HepG2 (cell line): ENCODE measurements around the gene DISP2. TPM values are rescaled to one million over a fixed set of nuclear protein-coding genes. Genes with fewer than 3 reads are reported as not detected.

Source experiments
- ASH2L ChIP-seq: fragments of 300-600, 200-600 bp; sonication (generic); IDR thresholded peaks from 2 replicates; pipeline ENCODE4 v1.7.0; 2017; ENCODE audit warnings: low read depth, mild to moderate bottlenecking, moderate library complexity, mixed read lengths, low read length; ENCODE audit not compliant: insufficient read length
- BATF2 ChIP-seq: sonication (generic); formaldehyde crosslinking; IDR thresholded peaks from 2 replicates; pipeline ENCODE4 v1.8.0; 2022; ENCODE audit warnings: mild to moderate bottlenecking, missing genetic modification reagents, moderate library complexity
- CBX2 ChIP-seq, 2 experiments: fragments of 200-600 bp in 1 of 2; sonication (generic); formaldehyde crosslinking in 1 of 2; IDR thresholded peaks; 2 replicates each; pipeline versions ENCODE4 v1.7.0 to v1.8.1; 2018 to 2022; ENCODE audit warnings: low read depth in 2 of 2, low read length in 1 of 2, mild to moderate bottlenecking in 1 of 2, missing genetic modification reagents in 1 of 2
- ERF ChIP-seq: IDR thresholded peaks from 2 replicates; pipeline ENCODE4 v1.6.1; 2018; ENCODE audit warnings: missing biosample characterization, missing genetic modification reagents
- ETV5 ChIP-seq: IDR thresholded peaks from 2 replicates; pipeline ENCODE4 v1.6.1; 2018; ENCODE audit warnings: missing biosample characterization, missing genetic modification reagents, inconsistent platforms, borderline replicate concordance
- GATAD1 ChIP-seq: IDR thresholded peaks from 2 replicates; pipeline ENCODE4 v1.6.1; 2016; ENCODE audit warnings: missing genetic modification reagents, missing compliant biosample characterization
- KLF12 ChIP-seq: sonication (generic); formaldehyde crosslinking; IDR thresholded peaks from 2 replicates; pipeline ENCODE4 v1.4.0; 2020; ENCODE audit warnings: missing genetic modification reagents, borderline replicate concordance
- MED13 ChIP-seq: sonication (generic); formaldehyde crosslinking; IDR thresholded peaks from 2 replicates; pipeline ENCODE4 v1.5.0; 2020; ENCODE audit warnings: missing genetic modification reagents
- NFKBIZ ChIP-seq: IDR thresholded peaks from 2 replicates; pipeline ENCODE4 v1.6.1; 2018; ENCODE audit warnings: missing genetic modification reagents, missing compliant biosample characterization
- PAX8 ChIP-seq: sonication (generic); formaldehyde crosslinking; IDR thresholded peaks from 2 replicates; pipeline ENCODE4 v1.8.0; 2022; ENCODE audit warnings: mild to moderate bottlenecking, missing genetic modification reagents, borderline replicate concordance
- PCBP2 ChIP-seq: fragments of 200-400 bp; formaldehyde crosslinking; optimal IDR thresholded peaks from 2 replicates; pipeline ENCODE3; 2018; ENCODE audit warnings: low read length, low read depth; ENCODE audit not compliant: poor library complexity, severe bottlenecking
- POLR2A ChIP-seq, 2 experiments: IDR thresholded peaks; 2 replicates each; pipeline ENCODE4 v1.6.1; 2011; ENCODE audit warnings: low read depth in 2 of 2, low read length in 2 of 2, mild to moderate bottlenecking in 1 of 2, moderate library complexity in 1 of 2; ENCODE audit not compliant: insufficient read depth in 1 of 2
- RBAK ChIP-seq: sonication (generic); formaldehyde crosslinking; IDR thresholded peaks from 2 replicates; pipeline ENCODE4 v1.5.1; 2020; ENCODE audit warnings: mild to moderate bottlenecking, missing genetic modification reagents
- RFX3 ChIP-seq: IDR thresholded peaks from 2 replicates; pipeline ENCODE4 v1.6.1; 2016; ENCODE audit warnings: missing biosample characterization, missing genetic modification reagents
- SIN3B ChIP-seq: fragments of 150-350 bp; IDR thresholded peaks from 2 replicates; pipeline ENCODE4 v1.6.1; 2014; ENCODE audit warnings: low read length
- SMAD9 ChIP-seq: sonication (generic); formaldehyde crosslinking; IDR thresholded peaks from 2 replicates; pipeline ENCODE4 v1.5.1; 2020; ENCODE audit warnings: mild to moderate bottlenecking, missing genetic modification reagents
- TBP ChIP-seq: sonication (generic); formaldehyde crosslinking; IDR thresholded peaks from 2 replicates; pipeline ENCODE4 v1.5.0; 2020; ENCODE audit warnings: missing genetic modification reagents
- U2AF2 ChIP-seq: fragments of 200-400 bp; formaldehyde crosslinking; IDR thresholded peaks from 2 replicates; pipeline ENCODE4 v1.6.1; 2017; ENCODE audit warnings: low read depth, mild to moderate bottlenecking, low read length
- XBP1 ChIP-seq: sonication (generic); formaldehyde crosslinking; IDR thresholded peaks from 2 replicates; pipeline ENCODE4 v1.5.0; 2020; ENCODE audit warnings: missing genetic modification reagents
- ZNF263 ChIP-seq: sonication (generic); formaldehyde crosslinking; IDR thresholded peaks from 2 replicates; pipeline ENCODE4 v1.4.0; 2020; ENCODE audit warnings: missing genetic modification reagents
- ZNF33B ChIP-seq: sonication (generic); formaldehyde crosslinking; IDR thresholded peaks from 2 replicates; pipeline ENCODE4 v1.5.1; 2020; ENCODE audit warnings: mild to moderate bottlenecking, missing genetic modification reagents
- ZNF382 ChIP-seq: sonication (generic); formaldehyde crosslinking; IDR thresholded peaks from 2 replicates; pipeline ENCODE4 v1.5.0; 2020; ENCODE audit warnings: missing genetic modification reagents, mild to moderate bottlenecking, borderline replicate concordance
- ZNF501 ChIP-seq: sonication (generic); formaldehyde crosslinking; IDR thresholded peaks from 2 replicates; pipeline ENCODE4 v1.5.1; 2020; ENCODE audit warnings: mild to moderate bottlenecking, moderate library complexity, missing genetic modification reagents
- ZNF530 ChIP-seq: sonication (generic); formaldehyde crosslinking; IDR thresholded peaks from 2 replicates; pipeline ENCODE4 v1.5.0; 2020; ENCODE audit warnings: low read depth, mild to moderate bottlenecking, missing genetic modification reagents
- ZNF589 ChIP-seq: sonication (generic); formaldehyde crosslinking; conservative IDR thresholded peaks from 2 replicates; pipeline ENCODE4 v1.8.0; 2022; ENCODE audit warnings: mild to moderate bottlenecking, moderate library complexity, missing genetic modification reagents
- ZNF720 ChIP-seq: sonication (generic); formaldehyde crosslinking; IDR thresholded peaks from 2 replicates; pipeline ENCODE4 v1.4.0; 2020; ENCODE audit warnings: missing genetic modification reagents
- ZNF737 ChIP-seq: sonication (generic); formaldehyde crosslinking; IDR thresholded peaks from 2 replicates; pipeline ENCODE4 v1.5.0; 2020; ENCODE audit warnings: missing genetic modification reagents, mild to moderate bottlenecking, borderline replicate concordance
- ZNF782 ChIP-seq: sonication (generic); formaldehyde crosslinking; IDR thresholded peaks from 2 replicates; pipeline ENCODE4 v1.4.0; 2020; ENCODE audit warnings: missing genetic modification reagents, mild to moderate bottlenecking, borderline replicate concordance
- polyA plus RNA-seq, 8 experiments: library from polyadenylated mRNA; depleted of rRNA in 3 of 8; stranded (reverse) in 7 of 8; unstranded in 1 of 8; fragments of >200 nt; fragmentation: Illumina TruSeq in 4 of 8; extraction: Trizol in 4 of 8; gene quantifications; 2 replicates each; pipeline versions ENCODE4 v1.2.1 to v1.2.3, GENCODE V29; 2011 to 2016; ENCODE audit warnings: low read depth in 4 of 8, missing spikeins in 1 of 8, mixed read lengths in 1 of 8; ENCODE audit not compliant: insufficient read depth in 1 of 8
- total RNA-seq, 5 experiments: library from RNA; depleted of rRNA; stranded (reverse); fragments of >200 nt; fragmentation: Illumina TruSeq; extraction: Trizol; gene quantifications; 2 replicates each; pipeline ENCODE4 v1.2.3, GENCODE V29; 2016; ENCODE audit warnings: low read depth in 1 of 5
- TF ChIP-seq, protein P1 (sequence below): sonication (generic); formaldehyde crosslinking; IDR thresholded peaks from 2 replicates; pipeline ENCODE4 v1.4.0; 2020; ENCODE audit warnings: missing genetic modification reagents, borderline replicate concordance
- TF ChIP-seq, protein P2 (sequence below): sonication (generic); formaldehyde crosslinking; IDR thresholded peaks from 2 replicates; pipeline ENCODE4 v1.5.0; 2020; ENCODE audit warnings: missing genetic modification reagents

DISP2 gene
- total and polyA plus RNA-seq, 2 of the 13 experiments (the other 11 are each of a cell fraction or from before 2014, with no cell fraction given): 0.09 to 0.32 TPM

DNA sequence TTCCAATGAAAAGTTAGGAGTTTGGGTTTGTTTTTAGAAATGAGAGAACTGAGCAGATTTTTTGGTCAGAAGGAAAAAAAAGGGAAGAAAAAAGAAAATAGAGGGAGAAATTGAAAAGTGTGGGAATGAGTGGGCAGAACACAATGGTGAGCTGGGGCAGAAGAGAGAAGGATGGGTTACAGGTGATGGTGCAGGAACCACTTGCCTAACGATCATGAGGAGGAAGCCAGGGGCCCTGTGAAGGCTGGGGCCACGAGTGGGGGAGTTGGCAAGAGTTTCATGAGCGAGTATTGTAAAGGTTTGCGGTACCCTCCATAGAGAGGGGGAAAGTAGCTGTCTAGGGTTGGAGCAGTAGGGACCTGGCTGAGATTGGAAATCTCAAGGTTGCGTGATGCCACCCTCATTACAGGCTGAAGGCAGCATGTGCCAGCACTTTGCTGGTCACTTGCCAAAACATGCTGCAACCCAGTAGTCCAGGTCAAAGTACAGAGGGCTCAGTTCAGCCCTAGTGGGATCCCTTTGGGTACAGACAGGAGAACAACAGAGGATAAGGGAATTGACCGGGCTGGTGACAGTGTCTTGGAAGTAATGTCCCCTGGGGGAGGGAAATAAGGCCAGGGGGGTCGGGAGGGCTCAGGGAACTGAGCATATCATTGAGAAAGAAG is 54.2 kb downstream of the DISP2 start (continued):
- TF ChIP-seq ZNF382 (CRISPR knock-in tag) (no peak), ASH2L (no peak), RBAK (CRISPR knock-in tag) (no peak), TBP (no peak), ZNF263 (CRISPR knock-in tag) (no peak), MED13 (CRISPR knock-in tag) (no peak), KLF12 (CRISPR knock-in tag) (no peak), CBX2 (IDR thresholded peaks at IDR 0.05; ENCODE audit: low read depth, low read length) (no peak), CBX2 (CRISPR knock-in tag; IDR thresholded peaks at IDR 0.05; ENCODE audit: low read depth) (no peak), PCBP2 (no peak), SMAD9 (CRISPR knock-in tag) (no peak), PAX8 (CRISPR knock-in tag) (no peak), ZNF33B (CRISPR knock-in tag) (no peak), ZNF720 (CRISPR knock-in tag) (no peak), POLR2A (IDR thresholded peaks at IDR 0.05; ENCODE audit: insufficient read depth in 1 of 2, low read depth in 2 of 2, low read length in 2 of 2) (0 out of 4 replicates have a peak, but pooled peaks of 1 of the 2 experiments have one; percentile 20), SIN3B (no peak), NFKBIZ (no peak), ERF (CRISPR knock-in tag) (peak; percentile 37; the same call in 1 of the 2 replicates), ETV5 (no peak), BATF2 (no peak), U2AF2 (no peak), ZNF501 (CRISPR knock-in tag) (no peak), GATAD1 (CRISPR knock-in tag) (no peak), ZNF782 (CRISPR knock-in tag) (no peak; the same call in 1 of the 2 replicates), ZNF530 (CRISPR knock-in tag) (no peak), XBP1 (no peak), ZNF737 (CRISPR knock-in tag) (no peak), RFX3 (CRISPR knock-in tag) (no peak), ZNF589 (CRISPR knock-in tag) (no peak)
- TF ChIP-seq, protein P1, sequence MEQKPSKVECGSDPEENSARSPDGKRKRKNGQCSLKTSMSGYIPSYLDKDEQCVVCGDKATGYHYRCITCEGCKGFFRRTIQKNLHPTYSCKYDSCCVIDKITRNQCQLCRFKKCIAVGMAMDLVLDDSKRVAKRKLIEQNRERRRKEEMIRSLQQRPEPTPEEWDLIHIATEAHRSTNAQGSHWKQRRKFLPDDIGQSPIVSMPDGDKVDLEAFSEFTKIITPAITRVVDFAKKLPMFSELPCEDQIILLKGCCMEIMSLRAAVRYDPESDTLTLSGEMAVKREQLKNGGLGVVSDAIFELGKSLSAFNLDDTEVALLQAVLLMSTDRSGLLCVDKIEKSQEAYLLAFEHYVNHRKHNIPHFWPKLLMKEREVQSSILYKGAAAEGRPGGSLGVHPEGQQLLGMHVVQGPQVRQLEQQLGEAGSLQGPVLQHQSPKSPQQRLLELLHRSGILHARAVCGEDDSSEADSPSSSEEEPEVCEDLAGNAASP (CRISPR knock-in tag): no peak
- TF ChIP-seq, protein P2, sequence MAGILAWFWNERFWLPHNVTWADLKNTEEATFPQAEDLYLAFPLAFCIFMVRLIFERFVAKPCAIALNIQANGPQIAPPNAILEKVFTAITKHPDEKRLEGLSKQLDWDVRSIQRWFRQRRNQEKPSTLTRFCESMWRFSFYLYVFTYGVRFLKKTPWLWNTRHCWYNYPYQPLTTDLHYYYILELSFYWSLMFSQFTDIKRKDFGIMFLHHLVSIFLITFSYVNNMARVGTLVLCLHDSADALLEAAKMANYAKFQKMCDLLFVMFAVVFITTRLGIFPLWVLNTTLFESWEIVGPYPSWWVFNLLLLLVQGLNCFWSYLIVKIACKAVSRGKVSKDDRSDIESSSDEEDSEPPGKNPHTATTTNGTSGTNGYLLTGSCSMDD: no peak
